ENCODE measurements around the gene SKOR2. TPM values are rescaled to one million over a fixed set of nuclear protein-coding genes. Genes with fewer than 3 reads are reported as not detected.
"Not testable (repeated sequence)": the region's sequence is repeated elsewhere in the genome, so short reads cannot be mapped to it uniquely, and the experiment has no call there.

The SKOR2 gene
- total and polyA plus RNA-seq, 7 experiments from 2014 or later, result not detected

DNA sequence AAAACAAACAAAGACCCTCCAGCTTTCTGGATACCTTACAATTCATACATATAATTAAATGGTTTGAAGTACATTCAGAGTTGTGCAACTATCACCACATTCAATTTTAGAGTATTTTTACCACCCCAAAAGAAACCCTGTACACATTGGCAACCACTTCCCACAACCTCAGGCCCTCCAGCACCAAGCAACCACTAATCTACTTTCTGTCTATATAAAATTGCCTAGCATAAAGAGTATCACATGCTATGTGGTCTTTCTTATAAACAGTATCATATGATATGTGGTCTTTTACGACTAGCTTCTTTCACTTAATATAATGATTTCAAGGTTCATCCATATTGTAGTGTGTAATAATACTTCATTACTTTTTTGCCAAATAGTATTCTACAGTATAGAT is 82.5 kb downstream of the SKOR2 start:
- peak overlapping the region in 1 of 9 donors; percentile 17 for H3K27ac Mint-ChIP-seq
- no peak overlapping the region for H3K4me3 Mint-ChIP-seq
- H3K9me3 ChIP-seq (ENCODE audit: control insufficient read depth in 2 of 3, low read length in 3 of 3), result no peaks in the 10 kb centered on the region
- POLR2A ChIA-PET, result interaction anchor here (0.9 kb wide), 1 partner anchor 18 kb away, joined by 3 read pairs; the partner anchor contains the start of gene HDHD2
- intact Hi-C loops (cut with micrococcal nuclease), result no loop called here
- CTCF ChIA-PET, result interaction anchor here (0.7 kb wide), 1 partner anchor 22 kb away, joined by 3 read pairs; no protein-coding TSS in a partner anchor
- no peaks in the 10 kb centered on the region for H3K27me3 Mint-ChIP-seq
- no peaks in the 10 kb centered on the region for H3K27me3 ChIP-seq (ENCODE audit: control insufficient read depth in 2 of 2, insufficient read depth in 2 of 2, low read length in 2 of 2)
- no peaks in the 10 kb centered on the region for H3K36me3 ChIP-seq (ENCODE audit: control insufficient read depth in 2 of 3, insufficient read depth in 3 of 3, low read length in 3 of 3)
- no peak overlapping the region for H3K4me3 ChIP-seq (ENCODE audit: low read length)
- no peak overlapping the region for H3K27ac ChIP-seq (ENCODE audit: low read depth, low read length)
- no peak for ATAC-seq
- H3K9me3 Mint-ChIP-seq, result no peaks in the 10 kb centered on the region
- DNase-seq, result no peak
- peaks cover 0 to 5% (median 0%) of the 10 kb centered on the region in 5 donors for H3K36me3 Mint-ChIP-seq
- H3K4me1 Mint-ChIP-seq, result peaks cover 11 to 49% (median 38%) of the 10 kb centered on the region in 7 donors
- H3K4me1 ChIP-seq (ENCODE audit: control insufficient read depth in 2 of 2, insufficient read depth in 2 of 2, low read length in 2 of 2), result peaks cover under 1 to 7% of the 10 kb centered on the region in 2 donors

DNA sequence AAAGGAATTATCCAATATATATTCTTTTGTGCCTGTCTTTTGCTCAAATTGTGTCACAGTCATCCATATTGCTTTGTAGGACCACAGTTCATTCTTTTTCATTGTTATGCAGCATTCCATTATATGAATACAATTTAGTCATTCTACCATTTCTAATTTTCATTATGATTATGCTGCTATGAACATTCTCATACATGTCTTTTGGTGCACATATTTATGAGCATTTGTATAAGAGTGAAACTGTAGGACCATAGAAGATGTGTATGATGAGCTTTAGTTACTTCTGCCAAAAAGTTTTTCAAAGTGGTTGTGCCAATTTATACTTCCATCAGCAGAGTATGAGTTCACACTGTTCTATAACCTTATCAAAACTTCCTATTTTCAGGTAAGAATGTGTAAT is 83.0 kb downstream of the SKOR2 start:
- Histone ChIP-seq H3K27ac (ENCODE audit: low read depth, low read length) (no peak overlapping the region), H3K9me3 (ENCODE audit: control insufficient read depth in 2 of 3, low read length in 3 of 3) (no peaks in the 10 kb centered on the region), H3K4me1 (ENCODE audit: control insufficient read depth in 2 of 2, insufficient read depth in 2 of 2, low read length in 2 of 2) (peaks cover 3 to 5% of the 10 kb centered on the region in 2 donors), H3K4me3 (ENCODE audit: low read length) (no peak overlapping the region), H3K36me3 (ENCODE audit: control insufficient read depth in 2 of 3, insufficient read depth in 3 of 3, low read length in 3 of 3) (no peaks in the 10 kb centered on the region), H3K27me3 (ENCODE audit: control insufficient read depth in 2 of 2, insufficient read depth in 2 of 2, low read length in 2 of 2) (no peaks in the 10 kb centered on the region)
- peaks cover 0 to 5% (median 0%) of the 10 kb centered on the region in 5 donors for H3K36me3 Mint-ChIP-seq
- H3K4me1 Mint-ChIP-seq, result peaks cover 11 to 49% (median 38%) of the 10 kb centered on the region in 7 donors
- H3K27ac Mint-ChIP-seq, result peak overlapping the region in 1 of 9 donors; percentile 4
- ChIA-PET POLR2A (interaction anchor here (0.9 kb wide), 1 partner anchor 18 kb away, joined by 3 read pairs; the partner anchor contains the start of gene HDHD2), CTCF (interaction anchor here (0.6 to 0.7 kb wide), 2 partner anchors 23 to 1095 kb away, joined by 3 read pairs; no protein-coding TSS in a partner anchor)
- DNase-seq (no peak), ATAC-seq (no peak)
- H3K27me3 Mint-ChIP-seq, result no peaks in the 10 kb centered on the region
- no peak overlapping the region for H3K4me3 Mint-ChIP-seq
- intact Hi-C loops (cut with micrococcal nuclease), result no loop called here
- H3K9me3 Mint-ChIP-seq, result no peaks in the 10 kb centered on the region

DNA sequence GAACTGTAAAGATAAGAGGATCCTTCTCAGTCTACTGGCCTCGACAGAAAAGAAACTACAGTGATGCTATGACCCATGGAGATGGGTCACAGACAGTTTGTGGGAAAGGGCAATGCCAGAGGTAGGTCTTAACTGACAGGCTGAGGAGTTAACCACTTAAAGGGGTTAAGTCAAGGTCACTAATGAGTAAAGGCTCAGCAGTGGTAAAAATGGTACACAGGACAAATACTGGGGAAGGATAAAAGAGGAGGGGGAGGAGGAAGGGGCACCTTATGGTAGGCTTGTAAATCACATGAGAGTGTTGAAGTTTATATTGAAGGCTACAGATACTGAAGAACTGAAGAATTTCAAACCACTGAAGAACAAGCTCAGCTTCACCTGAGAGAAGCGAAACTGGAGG is 85.2 kb downstream of the SKOR2 start:
- intact Hi-C loops (cut with micrococcal nuclease), result no loop called here
- peaks cover 0 to 6% of the 10 kb centered on the region in 2 donors for H3K4me1 ChIP-seq (ENCODE audit: control insufficient read depth in 2 of 2, insufficient read depth in 2 of 2, low read length in 2 of 2)
- no peaks in the 10 kb centered on the region for H3K36me3 ChIP-seq (ENCODE audit: control insufficient read depth in 2 of 3, insufficient read depth in 3 of 3, low read length in 3 of 3)
- ChIA-PET POLR2A (interaction anchor here (1.0 kb wide), 1 partner anchor 15 kb away, joined by 4 read pairs; no protein-coding TSS in a partner anchor), CTCF (no interaction called here)
- no peak overlapping the region for H3K4me3 ChIP-seq (ENCODE audit: low read length)
- Mint-ChIP-seq H3K36me3 (peaks cover 0 to 10% (median 3%) of the 10 kb centered on the region in 5 donors), H3K4me3 (peak overlapping the region in 1 of 10 donors; percentile 21), H3K27ac (peak overlapping the region in 2 of 9 donors; percentile 11 to 54), H3K9me3 (no peaks in the 10 kb centered on the region), H3K27me3 (no peaks in the 10 kb centered on the region), H3K4me1 (peaks cover 11 to 58% (median 42%) of the 10 kb centered on the region in 7 donors)
- no peak overlapping the region for H3K27ac ChIP-seq (ENCODE audit: low read depth, low read length)
- no peaks in the 10 kb centered on the region for H3K9me3 ChIP-seq (ENCODE audit: control insufficient read depth in 2 of 3, low read length in 3 of 3)
- DNase-seq (no peak), ATAC-seq (no peak)
- no peaks in the 10 kb centered on the region for H3K27me3 ChIP-seq (ENCODE audit: control insufficient read depth in 2 of 2, insufficient read depth in 2 of 2, low read length in 2 of 2)

GRCh38 chr18:47163241-47163640 is 88.2 kb downstream of the SKOR2 start:
- Mint-ChIP-seq H3K36me3 (peaks cover 0 to 16% (median 3%) of the 10 kb centered on the region in 5 donors), H3K9me3 (no peaks in the 10 kb centered on the region), H3K27ac (no peak overlapping the region), H3K27me3 (no peaks in the 10 kb centered on the region), H3K4me1 (peaks cover 13 to 47% (median 25%) of the 10 kb centered on the region in 7 donors), H3K4me3 (peak overlapping the region in 1 of 10 donors; percentile 17)
- intact Hi-C loops (cut with micrococcal nuclease), result no loop called here
- CTCF ChIA-PET, result no interaction called here
- Histone ChIP-seq H3K4me3 (ENCODE audit: low read length) (no peak overlapping the region), H3K27ac (ENCODE audit: low read depth, low read length) (no peak overlapping the region), H3K9me3 (ENCODE audit: control insufficient read depth in 2 of 3, low read length in 3 of 3) (no peaks in the 10 kb centered on the region), H3K27me3 (ENCODE audit: control insufficient read depth in 2 of 2, insufficient read depth in 2 of 2, low read length in 2 of 2) (no peaks in the 10 kb centered on the region), H3K36me3 (ENCODE audit: control insufficient read depth in 2 of 3, insufficient read depth in 3 of 3, low read length in 3 of 3) (no peaks in the 10 kb centered on the region), H3K4me1 (ENCODE audit: control insufficient read depth in 2 of 2, insufficient read depth in 2 of 2, low read length in 2 of 2) (peaks cover 0 to 6% of the 10 kb centered on the region in 2 donors)
- POLR2A ChIA-PET, result no interaction called here
- ATAC-seq (no peak), DNase-seq (no peak)

DNA sequence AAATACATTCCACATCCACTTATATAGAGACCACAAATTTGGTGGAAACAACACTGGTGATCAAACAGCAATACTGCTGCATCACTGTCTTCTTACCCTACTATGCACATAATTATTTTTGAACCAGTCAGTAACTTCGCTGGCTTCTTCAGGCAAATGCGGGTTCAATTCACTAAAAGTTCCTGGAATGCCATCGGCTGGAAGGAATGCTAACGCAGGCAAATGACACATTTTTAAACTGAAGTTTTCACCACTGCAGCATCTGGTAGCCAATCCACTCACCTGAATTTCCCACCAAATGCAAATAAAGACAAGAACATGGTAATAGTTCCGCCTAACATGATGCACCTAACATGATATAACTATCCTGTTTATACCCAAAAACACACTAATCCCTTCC is 91.2 kb downstream of the SKOR2 start:
- no peaks in the 10 kb centered on the region for H3K9me3 ChIP-seq (ENCODE audit: control insufficient read depth in 2 of 3, low read length in 3 of 3)
- ChIA-PET CTCF (interaction anchor here (0.5 kb wide), 1 partner anchor 11 kb away, joined by 3 read pairs; no protein-coding TSS in a partner anchor), POLR2A (interaction anchor here (1.3 kb wide), 1 partner anchor 10 kb away, joined by 4 read pairs; the partner anchor contains the start of gene HDHD2)
- Mint-ChIP-seq H3K4me3 (no peak overlapping the region), H3K36me3 (peaks cover 0 to 30% (median 3%) of the 10 kb centered on the region in 5 donors), H3K27ac (no peak overlapping the region), H3K4me1 (peaks cover 6 to 28% (median 19%) of the 10 kb centered on the region in 7 donors), H3K27me3 (no peaks in the 10 kb centered on the region), H3K9me3 (no peaks in the 10 kb centered on the region)
- H3K27me3 ChIP-seq (ENCODE audit: control insufficient read depth in 2 of 2, insufficient read depth in 2 of 2, low read length in 2 of 2), result no peaks in the 10 kb centered on the region
- ATAC-seq (no peak), DNase-seq (no peak)
- intact Hi-C loops (cut with micrococcal nuclease), result no loop called here
- H3K4me1 ChIP-seq (ENCODE audit: control insufficient read depth in 2 of 2, insufficient read depth in 2 of 2, low read length in 2 of 2), result peaks cover 0 to 6% of the 10 kb centered on the region in 2 donors
- H3K27ac ChIP-seq (ENCODE audit: low read depth, low read length), result no peak overlapping the region
- H3K4me3 ChIP-seq (ENCODE audit: low read length), result no peak overlapping the region
- no peaks in the 10 kb centered on the region for H3K36me3 ChIP-seq (ENCODE audit: control insufficient read depth in 2 of 3, insufficient read depth in 3 of 3, low read length in 3 of 3)

DNA sequence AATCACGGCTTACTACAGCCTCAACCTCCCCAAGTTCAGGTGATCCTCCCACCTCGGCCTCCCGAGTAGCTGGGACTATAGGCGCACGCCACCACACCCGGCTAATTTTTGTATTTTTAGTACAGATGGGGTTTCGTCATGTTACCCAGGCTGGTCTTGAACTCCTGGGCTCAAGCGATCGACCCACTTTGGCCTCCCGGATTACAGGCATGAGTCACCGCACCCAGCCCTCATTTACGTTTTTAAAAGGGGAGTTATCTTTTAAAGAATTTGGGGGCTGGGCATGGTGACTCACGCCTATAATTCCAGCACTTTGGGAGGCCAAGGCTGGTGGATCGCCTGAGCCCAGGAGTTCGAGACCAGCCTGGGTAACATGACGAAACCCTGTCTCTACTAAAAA is 93.1 kb downstream of the SKOR2 start:
- H3K27me3 ChIP-seq (ENCODE audit: control insufficient read depth in 2 of 2, insufficient read depth in 2 of 2, low read length in 2 of 2); H3K4me3 ChIP-seq (ENCODE audit: low read length); H3K4me1 ChIP-seq (ENCODE audit: control insufficient read depth in 2 of 2, insufficient read depth in 2 of 2, low read length in 2 of 2); CTCF ChIA-PET; H3K9me3 ChIP-seq (ENCODE audit: control insufficient read depth in 2 of 3, low read length in 3 of 3); H3K27ac ChIP-seq (ENCODE audit: low read depth, low read length); H3K27ac Mint-ChIP-seq; POLR2A ChIA-PET; DNase-seq; ATAC-seq; H3K36me3 ChIP-seq (ENCODE audit: control insufficient read depth in 2 of 3, insufficient read depth in 3 of 3, low read length in 3 of 3); H3K27me3 Mint-ChIP-seq; H3K4me3 Mint-ChIP-seq; H3K9me3 Mint-ChIP-seq: not testable (repeated sequence)
- H3K4me1 Mint-ChIP-seq, result peaks cover 4 to 22% (median 9%) of the 10 kb centered on the region in 7 donors
- peaks cover 0 to 38% (median 3%) of the 10 kb centered on the region in 5 donors for H3K36me3 Mint-ChIP-seq
- intact Hi-C loops (cut with micrococcal nuclease), result loop anchor here (10.0 kb wide), 1 partner anchor 776 kb away; the partner anchor contains the start of gene SMAD2 (in 2 of the 2)
